NCI-H2107 (cell line): ENCODE measurements around the gene MARCHF11.

ENCODE experiments used
- DNase-seq: peaks from one replicate; lab custom pipeline; 2025; lab: John Stamatoyannopoulos, UW

The MARCHF11 gene

GRCh38 chr5:16051246-16051755 is 128.3 kb downstream of the MARCHF11 start:
- DNase-seq, result no peak

- no peak for DNase-seq
These were observed 129.2 kb downstream of the MARCHF11 start for GRCh38 chr5:16050414-16050813.

- no peak for DNase-seq
These were observed 129.8 kb downstream of the MARCHF11 start for GRCh38 chr5:16049761-16050160.

GRCh38 chr5:16048132-16048531 is 131.5 kb downstream of the MARCHF11 start:
- DNase-seq, result no peak

DNA sequence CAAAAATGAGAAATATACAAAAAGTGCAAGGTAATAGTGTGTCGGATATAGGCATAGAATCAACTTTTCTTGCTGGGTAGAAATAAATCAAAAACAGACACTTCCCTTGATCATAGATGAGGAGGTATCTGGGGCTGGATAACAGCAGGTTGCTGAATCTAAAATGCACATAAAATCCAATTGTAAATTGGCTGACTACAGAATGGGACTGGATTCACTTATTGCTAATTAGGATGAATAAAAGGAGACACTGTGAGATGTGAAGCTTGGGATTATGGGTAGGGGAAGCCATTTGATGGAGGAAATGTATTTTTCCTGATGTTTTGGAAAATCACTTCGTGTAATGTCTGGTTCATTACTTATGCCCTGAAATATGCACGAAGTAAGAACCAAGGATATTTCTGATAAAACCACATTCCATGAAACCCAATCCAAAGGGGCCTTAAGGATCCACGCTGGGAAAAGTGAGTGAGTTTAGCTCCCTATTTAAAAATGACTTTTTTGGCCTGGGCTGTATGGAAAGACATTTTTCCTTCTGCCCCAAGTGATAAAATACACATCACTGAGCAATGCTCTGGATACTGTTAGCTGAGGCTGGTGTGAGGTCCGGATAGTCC is 136.1 kb downstream of the MARCHF11 start:
- DNase-seq, result no peak

GRCh38 chr5:16037121-16037845 is 142.3 kb downstream of the MARCHF11 start:
- no peak for DNase-seq

DNA sequence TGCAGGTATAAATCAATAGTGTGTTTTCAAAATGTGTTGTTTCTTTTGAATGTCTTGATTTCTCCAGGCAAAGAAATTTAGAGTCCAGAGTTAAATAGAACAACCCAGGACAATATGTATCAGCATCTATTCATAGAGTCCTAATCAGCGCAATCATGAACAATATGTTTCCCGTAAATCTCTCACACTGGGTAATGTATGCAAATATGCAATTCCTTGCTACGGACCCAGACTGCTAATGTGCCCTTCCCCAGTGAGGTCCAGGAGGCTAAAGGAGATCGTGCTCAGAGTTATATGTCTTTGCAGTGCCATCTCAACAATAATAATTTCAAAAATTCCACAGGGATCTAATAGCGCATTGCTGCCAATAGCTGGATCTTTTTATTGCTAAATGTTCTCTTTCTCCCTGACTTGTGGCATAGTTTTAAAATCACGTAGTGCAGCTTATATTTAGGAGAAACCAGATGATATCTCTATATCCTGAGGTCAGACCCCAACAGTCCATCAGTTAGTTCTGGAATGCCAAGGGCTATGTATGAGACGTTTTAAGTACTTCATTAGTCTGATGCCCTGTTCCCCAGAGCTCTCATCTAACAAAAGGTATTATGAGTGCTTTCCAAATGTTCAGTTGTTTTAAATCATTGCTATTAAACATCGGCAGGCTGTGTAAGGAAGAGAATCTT is 145.1 kb downstream of the MARCHF11 start:
- no peak for DNase-seq

- DNase-seq, result no peak
These were observed 146.2 kb downstream of the MARCHF11 start for GRCh38 chr5:16033187-16033925.

GRCh38 chr5:16028708-16029107 is 150.9 kb downstream of the MARCHF11 start:
- no peak for DNase-seq

- DNase-seq, result no peak
These were observed 153.9 kb downstream of the MARCHF11 start for GRCh38 chr5:16025681-16026080.

DNA sequence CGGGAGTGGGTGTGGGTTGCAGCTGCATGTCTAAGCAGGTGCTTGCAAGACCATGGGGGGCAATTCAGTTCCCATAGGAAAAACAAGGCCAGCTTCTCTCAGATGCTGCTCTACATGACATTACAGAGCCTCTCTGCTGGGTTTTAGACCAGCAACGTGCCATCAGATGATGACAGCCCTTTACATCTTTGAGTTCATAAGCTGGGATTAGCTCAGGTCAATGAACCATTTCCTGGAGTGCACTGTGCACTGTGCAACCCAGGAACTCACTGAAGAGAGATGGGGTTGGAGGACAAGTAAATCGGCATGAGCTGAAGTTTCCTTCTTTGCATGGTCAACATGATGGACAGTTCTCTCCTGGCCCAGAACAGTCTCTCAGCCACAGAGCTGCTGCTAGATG is 160.6 kb downstream of the MARCHF11 start:
- no peak for DNase-seq

DNA sequence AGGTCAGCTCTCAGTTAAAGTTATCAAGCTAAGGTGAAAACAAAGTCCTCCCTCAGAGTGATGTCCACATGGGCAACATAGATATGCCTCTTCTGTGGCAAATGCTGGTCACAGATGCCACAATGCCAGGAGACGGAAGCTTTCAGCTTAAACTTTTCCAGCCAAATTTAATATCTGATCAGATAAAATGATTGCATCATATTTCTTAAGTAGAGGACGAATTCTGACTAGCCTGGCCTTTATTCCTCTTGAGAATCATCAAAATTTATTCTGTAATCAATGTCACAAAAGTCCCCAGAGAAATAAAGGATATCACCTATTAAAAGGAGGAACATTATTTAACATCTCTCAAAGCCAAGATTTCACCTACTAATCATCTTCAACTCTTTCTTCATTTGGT is 161.9 kb downstream of the MARCHF11 start:
- DNase-seq, result no peak
